GM13976 (cell line): ENCODE results near the gene CIP2A.
A peak's percentile ranks its signal among the peaks of the same experiment; 100 is the strongest.

Experiments used
- DNase-seq: peaks from one replicate; pipeline ENCODE4 v3.0.0; 2012; ENCODE audit warnings: low spot score
- CTCF ChIP-seq: IDR thresholded peaks from 2 replicates; pipeline ENCODE4 v1.5.1; 2012; ENCODE audit warnings: borderline replicate concordance, mild to moderate bottlenecking; ENCODE audit not compliant: insufficient read depth; ENCODE audit errors: extremely low read depth, missing control alignments, control extremely low read depth
- in situ Hi-C: fragments of 300-500 bp; cut with MboI; formaldehyde crosslinking; loops from one replicate; pipeline ENCODE4 v1.12.0; 2022; ENCODE audit warnings: low sequenced_read_pairs, mixed read lengths, inconsistent platforms; ENCODE audit not compliant: unreplicated experiment

CIP2A gene

GRCh38 chr3:108510496-108510895 is 78.7 kb downstream of the CIP2A start, which contains the start of gene MYH15:
MYH15 (minus strand) TSS chr3:108510596; CDS start chr3:108510530, 66 bp downstream.
- no peak for TF ChIP-seq CTCF
- in situ Hi-C loops: no loop called here
- DNase-seq: no peak

- in situ Hi-C loops: no loop called here
- no peak for TF ChIP-seq CTCF
- DNase-seq: no peak
Measured at GRCh38 chr3:108509871-108510270, 79.4 kb downstream of the CIP2A start.

GRCh38 chr3:108509263-108509662 is 80.0 kb downstream of the CIP2A start:
- no peak for TF ChIP-seq CTCF
- in situ Hi-C loops: no loop called here
- DNase-seq: no peak

DNA sequence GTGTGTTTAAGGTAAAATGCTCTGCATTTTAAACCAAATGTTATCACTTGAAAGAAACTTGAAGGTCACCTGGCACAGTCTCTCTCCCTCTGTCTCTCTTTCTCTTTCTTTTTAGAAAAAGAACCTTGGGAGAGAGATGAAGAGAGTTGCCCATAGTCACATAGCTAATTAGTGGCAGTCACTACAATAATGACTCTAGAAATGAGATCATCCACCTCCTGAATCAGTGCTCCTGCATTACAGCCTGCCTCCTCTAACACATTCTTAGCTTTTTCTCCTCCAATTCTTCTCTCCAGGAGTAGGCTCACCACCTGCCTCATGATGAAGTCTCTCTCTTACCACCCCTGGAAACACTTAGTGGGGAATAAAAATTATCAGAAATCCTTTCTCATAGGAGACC is 81.3 kb downstream of the CIP2A start:
- no peak for DNase-seq
- TF ChIP-seq CTCF: no peak
- in situ Hi-C loops: no loop called here

- in situ Hi-C loops: no loop called here
- peak; percentile 20 for TF ChIP-seq CTCF
- DNase-seq: no peak
Measured at GRCh38 chr3:108505811-108506210, 83.4 kb downstream of the CIP2A start.

GRCh38 chr3:108503722-108504121 is 85.5 kb downstream of the CIP2A start:
- TF ChIP-seq CTCF: no peak
- no peak for DNase-seq
- in situ Hi-C loops: no loop called here

GRCh38 chr3:108501535-108501934 is 87.7 kb downstream of the CIP2A start:
- no peak for DNase-seq
- TF ChIP-seq CTCF: no peak
- in situ Hi-C loops: no loop called here
